HEK293 (cell line): Measurements from ENCODE around the gene PNCK.
"Not testable (repeated sequence)": the region's sequence is repeated elsewhere in the genome, so short reads cannot be mapped to it uniquely, and the experiment has no call there.

ENCODE experiments used
- SALL2 ChIP-seq: fragments of 450-650 bp; formaldehyde crosslinking; IDR thresholded peaks from 2 replicates; pipeline ENCODE4 v1.5.0; 2017; ENCODE audit warnings: missing biosample characterization, mild to moderate bottlenecking, missing genetic modification characterization, borderline replicate concordance
- SCRT1 ChIP-seq: fragments of 450-650 bp; formaldehyde crosslinking; IDR thresholded peaks from 2 replicates; pipeline ENCODE4 v1.5.1; 2016; ENCODE audit warnings: missing biosample characterization, missing genetic modification characterization, borderline replicate concordance
- ZNF274 ChIP-seq, 2 experiments: fragments of 200-500 bp in 1 of 2; fragments of 450-650 bp in 1 of 2; sonication (Bioruptor generic) in 1 of 2; formaldehyde crosslinking in 1 of 2; IDR thresholded peaks; 2 replicates each; pipeline versions ENCODE4 v1.5.1 to v1.6.1; 2014 to 2016; ENCODE audit warnings: borderline replicate concordance in 1 of 2, inconsistent platforms in 1 of 2, low read length in 1 of 2, missing biosample characterization in 1 of 2, missing genetic modification characterization in 1 of 2
- ZNF501 ChIP-seq: fragments of 450-650 bp; formaldehyde crosslinking; IDR thresholded peaks from 2 replicates; pipeline ENCODE4 v1.5.1; 2016; ENCODE audit warnings: missing biosample characterization, missing genetic modification characterization
- ZNF558 ChIP-seq: fragments of 450-650 bp; formaldehyde crosslinking; IDR thresholded peaks from 2 replicates; pipeline ENCODE4 v1.5.1; 2016; ENCODE audit warnings: missing biosample characterization, missing genetic modification characterization
- ZNF830 ChIP-seq: fragments of 450-650 bp; IDR thresholded peaks from 2 replicates; pipeline ENCODE4 v1.5.0; 2018; ENCODE audit warnings: missing biosample characterization, missing genetic modification characterization, low read depth, mild to moderate bottlenecking, moderate library complexity
- TF ChIP-seq, protein P1 (sequence below): fragments of 450-650 bp; formaldehyde crosslinking; IDR thresholded peaks from 2 replicates; pipeline ENCODE4 v1.5.1; 2016; ENCODE audit warnings: missing biosample characterization, missing genetic modification characterization
- TF ChIP-seq, protein P2 (sequence below): fragments of 450-650 bp; formaldehyde crosslinking; IDR thresholded peaks from 2 replicates; pipeline ENCODE4 v1.5.1; 2016; ENCODE audit warnings: missing biosample characterization, missing genetic modification characterization

DNA sequence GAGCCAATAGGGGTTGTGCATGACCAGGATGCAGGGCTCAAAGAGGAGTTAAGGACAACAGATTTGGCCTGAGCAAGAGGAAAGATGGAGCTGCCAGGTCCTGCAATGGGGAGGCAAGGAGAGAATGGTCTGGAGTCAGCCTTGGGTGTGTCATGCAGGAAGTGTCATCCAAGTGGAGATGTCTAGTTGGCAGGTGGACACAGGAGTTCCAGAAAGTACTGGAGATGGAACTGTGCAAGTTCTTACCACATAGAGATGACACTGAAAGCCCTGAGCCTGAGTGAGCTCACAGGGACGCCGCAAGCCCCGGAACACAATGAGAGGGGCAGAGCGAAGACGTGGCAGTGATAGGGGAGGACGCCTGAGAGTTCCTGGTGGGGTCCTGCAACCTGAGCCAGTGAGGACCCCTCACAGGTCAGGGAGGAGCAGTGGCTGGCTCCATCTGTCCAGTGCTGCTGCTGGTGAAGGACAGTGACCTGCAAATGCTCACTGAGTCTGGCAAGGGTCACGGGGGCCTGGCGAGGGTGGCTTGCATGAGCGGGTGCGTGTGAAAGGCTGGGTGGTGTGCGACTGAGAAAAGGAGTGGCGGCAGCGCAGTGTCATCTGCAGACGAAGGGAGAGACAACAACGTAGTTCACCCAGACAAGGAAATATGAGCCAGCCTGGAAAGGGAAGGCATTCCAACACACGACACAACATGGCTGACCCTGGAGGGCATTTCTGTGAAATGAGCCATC lies 23.5 kb upstream of the PNCK start:
- TF ChIP-seq ZNF501 (tag by site-specific recombination); ZNF830 (tag by site-specific recombination); SALL2 (tag by site-specific recombination); ZNF558 (tag by site-specific recombination); ZNF274 (IDR thresholded peaks at IDR 0.05; ENCODE audit: low read length); ZNF274 (tag by site-specific recombination; IDR thresholded peaks at IDR 0.05; ENCODE audit: borderline replicate concordance); SCRT1 (tag by site-specific recombination): not testable (repeated sequence)
- TF ChIP-seq, protein P1, sequence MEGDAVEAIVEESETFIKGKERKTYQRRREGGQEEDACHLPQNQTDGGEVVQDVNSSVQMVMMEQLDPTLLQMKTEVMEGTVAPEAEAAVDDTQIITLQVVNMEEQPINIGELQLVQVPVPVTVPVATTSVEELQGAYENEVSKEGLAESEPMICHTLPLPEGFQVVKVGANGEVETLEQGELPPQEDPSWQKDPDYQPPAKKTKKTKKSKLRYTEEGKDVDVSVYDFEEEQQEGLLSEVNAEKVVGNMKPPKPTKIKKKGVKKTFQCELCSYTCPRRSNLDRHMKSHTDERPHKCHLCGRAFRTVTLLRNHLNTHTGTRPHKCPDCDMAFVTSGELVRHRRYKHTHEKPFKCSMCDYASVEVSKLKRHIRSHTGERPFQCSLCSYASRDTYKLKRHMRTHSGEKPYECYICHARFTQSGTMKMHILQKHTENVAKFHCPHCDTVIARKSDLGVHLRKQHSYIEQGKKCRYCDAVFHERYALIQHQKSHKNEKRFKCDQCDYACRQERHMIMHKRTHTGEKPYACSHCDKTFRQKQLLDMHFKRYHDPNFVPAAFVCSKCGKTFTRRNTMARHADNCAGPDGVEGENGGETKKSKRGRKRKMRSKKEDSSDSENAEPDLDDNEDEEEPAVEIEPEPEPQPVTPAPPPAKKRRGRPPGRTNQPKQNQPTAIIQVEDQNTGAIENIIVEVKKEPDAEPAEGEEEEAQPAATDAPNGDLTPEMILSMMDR (tag by site-specific recombination): not testable (repeated sequence)
- TF ChIP-seq, protein P2, sequence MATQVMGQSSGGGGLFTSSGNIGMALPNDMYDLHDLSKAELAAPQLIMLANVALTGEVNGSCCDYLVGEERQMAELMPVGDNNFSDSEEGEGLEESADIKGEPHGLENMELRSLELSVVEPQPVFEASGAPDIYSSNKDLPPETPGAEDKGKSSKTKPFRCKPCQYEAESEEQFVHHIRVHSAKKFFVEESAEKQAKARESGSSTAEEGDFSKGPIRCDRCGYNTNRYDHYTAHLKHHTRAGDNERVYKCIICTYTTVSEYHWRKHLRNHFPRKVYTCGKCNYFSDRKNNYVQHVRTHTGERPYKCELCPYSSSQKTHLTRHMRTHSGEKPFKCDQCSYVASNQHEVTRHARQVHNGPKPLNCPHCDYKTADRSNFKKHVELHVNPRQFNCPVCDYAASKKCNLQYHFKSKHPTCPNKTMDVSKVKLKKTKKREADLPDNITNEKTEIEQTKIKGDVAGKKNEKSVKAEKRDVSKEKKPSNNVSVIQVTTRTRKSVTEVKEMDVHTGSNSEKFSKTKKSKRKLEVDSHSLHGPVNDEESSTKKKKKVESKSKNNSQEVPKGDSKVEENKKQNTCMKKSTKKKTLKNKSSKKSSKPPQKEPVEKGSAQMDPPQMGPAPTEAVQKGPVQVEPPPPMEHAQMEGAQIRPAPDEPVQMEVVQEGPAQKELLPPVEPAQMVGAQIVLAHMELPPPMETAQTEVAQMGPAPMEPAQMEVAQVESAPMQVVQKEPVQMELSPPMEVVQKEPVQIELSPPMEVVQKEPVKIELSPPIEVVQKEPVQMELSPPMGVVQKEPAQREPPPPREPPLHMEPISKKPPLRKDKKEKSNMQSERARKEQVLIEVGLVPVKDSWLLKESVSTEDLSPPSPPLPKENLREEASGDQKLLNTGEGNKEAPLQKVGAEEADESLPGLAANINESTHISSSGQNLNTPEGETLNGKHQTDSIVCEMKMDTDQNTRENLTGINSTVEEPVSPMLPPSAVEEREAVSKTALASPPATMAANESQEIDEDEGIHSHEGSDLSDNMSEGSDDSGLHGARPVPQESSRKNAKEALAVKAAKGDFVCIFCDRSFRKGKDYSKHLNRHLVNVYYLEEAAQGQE: not testable (repeated sequence)
